GM12892 (cell line): ENCODE data around the gene KRTAP10-4.
"Not testable (repeated sequence)": the region's sequence is repeated elsewhere in the genome, so short reads cannot be mapped to it uniquely, and the experiment has no call there.

Experiments
- POLR2A ChIP-seq: IDR thresholded peaks from 2 replicates; pipeline ENCODE4 v1.6.1; 2011; ENCODE audit warnings: low read depth, low read length, control low read depth
- TAF1 ChIP-seq: IDR thresholded peaks from 2 replicates; pipeline ENCODE4 v1.6.1; 2011; ENCODE audit warnings: low read depth, mild to moderate bottlenecking, control low read depth, low read length, borderline replicate concordance

- not testable (repeated sequence) for TF ChIP-seq POLR2A, TAF1
Measured at GRCh38 chr21:44580231-44580821, 6.8 kb downstream of the KRTAP10-4 start, which contains the start of gene KRTAP10-5.
